ENCODE data around the gene TRPV6. TPM values are rescaled to one million over a fixed set of nuclear protein-coding genes. Genes with fewer than 3 reads are reported as not detected.

TRPV6 gene
- polyA plus RNA-seq, 1 donor (not counting 4 experiments of a cell fraction or from before 2014, with no cell fraction given), result 1.5 TPM

- no peaks in the 10 kb centered on the region for H3K4me1 ChIP-seq (ENCODE audit: control insufficient read depth, extremely low read depth, insufficient read depth, low read length)
- H3K4me2 ChIP-seq (ENCODE audit: control insufficient read depth, extremely low read depth, insufficient read depth, low read depth, low read length), result no peak overlapping the region
- DNase-seq (ENCODE audit: low read depth, low spot score) (no peak), FAIRE-seq (no peak)
- H2AFZ ChIP-seq (ENCODE audit: control insufficient read depth, low read length), result no peak overlapping the region
- no peak overlapping the region for H3K9ac ChIP-seq (ENCODE audit: control insufficient read depth, extremely low read depth, insufficient read depth, low read length)
- no peaks in the 10 kb centered on the region for H3K9me1 ChIP-seq (ENCODE audit: control insufficient read depth, extremely low read depth, insufficient read depth, low read length)
- H3K36me3 ChIP-seq (ENCODE audit: control insufficient read depth in 2 of 2, extremely low read depth in 1 of 2, insufficient read depth in 2 of 2, low read length in 2 of 2), result no peaks in the 10 kb centered on the region
- no peaks in the 10 kb centered on the region for H3K9me3 ChIP-seq (ENCODE audit: control insufficient read depth, low read depth, low read length)
- dilution Hi-C loops (cut with MboI; ENCODE audit: extremely low pct_ligation_motif_present, low sequenced_read_pairs), result no loop called here
- no peak for TF ChIP-seq CTCF (optimal IDR thresholded peaks at IDR 0.05 in 1 of 3, IDR thresholded peaks at IDR 0.05 in 1 of 3, conservative IDR thresholded peaks at IDR 0.05 in 1 of 3; ENCODE audit: extremely low read depth in 1 of 3, insufficient read depth in 2 of 3, low read length in 3 of 3)
- TF ChIP-seq EZH2 (IDR thresholded peaks at IDR 0.05; ENCODE audit: low read length), result no peak
- no peaks in the 10 kb centered on the region for H4K20me1 ChIP-seq (ENCODE audit: control insufficient read depth, extremely low read depth, insufficient read depth, low read length)
- H3K79me2 ChIP-seq (ENCODE audit: control insufficient read depth, insufficient read depth, low read length), result no peaks in the 10 kb centered on the region
- no peak overlapping the region for H3K4me3 ChIP-seq (ENCODE audit: control insufficient read depth in 2 of 3, extremely low read depth in 1 of 3, insufficient read depth in 2 of 3, low read depth in 1 of 3, low read length in 3 of 3)
- no peaks in the 10 kb centered on the region for H3K27me3 ChIP-seq (ENCODE audit: control insufficient read depth, extremely low read depth, insufficient read depth, low read length)
- no peak overlapping the region for H3K27ac ChIP-seq (ENCODE audit: control insufficient read depth, insufficient read depth, low read length)
These were observed 11.1 kb downstream of the TRPV6 start for GRCh38 chr7:142874409-142874808.

DNA sequence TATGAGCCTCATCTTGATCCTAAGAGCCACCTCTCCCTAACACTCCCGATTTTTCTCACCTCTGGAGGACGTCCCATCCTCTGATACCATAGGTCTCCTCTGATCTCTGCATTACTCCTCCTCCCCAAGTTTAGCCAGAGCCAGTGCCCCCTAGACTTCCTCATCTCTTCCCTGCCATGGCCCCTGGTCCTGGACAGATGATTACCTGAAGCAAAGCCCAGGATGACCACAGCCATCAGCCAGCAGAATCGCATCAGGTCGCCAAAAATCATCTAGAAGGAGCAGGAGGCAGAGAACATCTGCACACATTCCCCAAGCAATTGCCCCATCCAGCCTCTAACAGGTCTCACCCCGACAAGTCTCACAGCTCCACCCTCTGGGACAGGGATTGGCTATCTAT lies 11.7 kb downstream of the TRPV6 start:
- dilution Hi-C loops (cut with MboI; ENCODE audit: extremely low pct_ligation_motif_present, low sequenced_read_pairs), result no loop called here

More for the DNA sequence above, 11.7 kb downstream of the TRPV6 start:
- Histone ChIP-seq H3K36me3 (ENCODE audit: control insufficient read depth in 2 of 2, extremely low read depth in 1 of 2, insufficient read depth in 2 of 2, low read length in 2 of 2) (no peaks in the 10 kb centered on the region), H3K79me2 (ENCODE audit: control insufficient read depth, insufficient read depth, low read length) (no peaks in the 10 kb centered on the region), H3K4me1 (ENCODE audit: control insufficient read depth, extremely low read depth, insufficient read depth, low read length) (no peaks in the 10 kb centered on the region), H4K20me1 (ENCODE audit: control insufficient read depth, extremely low read depth, insufficient read depth, low read length) (no peaks in the 10 kb centered on the region), H3K4me2 (ENCODE audit: control insufficient read depth, extremely low read depth, insufficient read depth, low read depth, low read length) (no peak overlapping the region), H3K27me3 (ENCODE audit: control insufficient read depth, extremely low read depth, insufficient read depth, low read length) (no peaks in the 10 kb centered on the region), H3K9me1 (ENCODE audit: control insufficient read depth, extremely low read depth, insufficient read depth, low read length) (no peaks in the 10 kb centered on the region), H3K4me3 (ENCODE audit: control insufficient read depth in 2 of 3, extremely low read depth in 1 of 3, insufficient read depth in 2 of 3, low read depth in 1 of 3, low read length in 3 of 3) (no peak overlapping the region), H3K9me3 (ENCODE audit: control insufficient read depth, low read depth, low read length) (no peaks in the 10 kb centered on the region), H2AFZ (ENCODE audit: control insufficient read depth, low read length) (no peak overlapping the region), H3K9ac (ENCODE audit: control insufficient read depth, extremely low read depth, insufficient read depth, low read length) (no peak overlapping the region), H3K27ac (ENCODE audit: control insufficient read depth, insufficient read depth, low read length) (no peak overlapping the region)
- no peak for TF ChIP-seq CTCF (optimal IDR thresholded peaks at IDR 0.05 in 1 of 3, IDR thresholded peaks at IDR 0.05 in 1 of 3, conservative IDR thresholded peaks at IDR 0.05 in 1 of 3; ENCODE audit: extremely low read depth in 1 of 3, insufficient read depth in 2 of 3, low read length in 3 of 3)
- no peak for TF ChIP-seq EZH2 (IDR thresholded peaks at IDR 0.05; ENCODE audit: low read length)
- FAIRE-seq (no peak), DNase-seq (ENCODE audit: low read depth, low spot score) (no peak)
